Measurements from ENCODE around the gene KCNMA1.

DNA sequence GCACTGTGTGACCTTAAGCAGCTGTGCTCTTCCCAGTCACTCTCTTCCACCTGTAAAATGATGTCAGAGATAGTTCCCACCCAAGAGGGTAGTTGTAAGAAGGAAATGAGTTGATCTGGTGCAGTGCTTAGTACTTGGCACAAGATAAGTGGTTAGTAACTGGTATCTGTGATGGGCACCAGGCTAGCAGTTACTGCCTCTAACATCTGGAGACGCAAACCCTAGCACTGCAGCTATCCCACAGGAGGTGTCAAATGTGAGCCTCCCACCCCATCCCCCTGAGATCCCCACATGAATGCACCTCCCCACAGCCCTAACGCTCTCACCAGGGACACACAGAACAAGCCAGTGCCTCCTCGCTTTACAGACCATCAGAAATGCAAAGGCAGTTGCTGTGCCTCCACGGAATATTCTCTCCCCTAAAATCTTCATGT is 72.0 kb downstream of the KCNMA1 start:
- TF ChIP-seq FOXM1 (IDR thresholded peaks at IDR 0.05; ENCODE audit: low read depth) (no peak), TCF12 (IDR thresholded peaks at IDR 0.05) (no peak), RAD21 (IDR thresholded peaks at IDR 0.05; ENCODE audit: low read length) (no peak), POLR2AphosphoS5 (IDR thresholded peaks at IDR 0.05; ENCODE audit: low read depth, low read length) (no peak), EP300 (IDR thresholded peaks at IDR 0.05; ENCODE audit: borderline replicate concordance in 1 of 2, low read depth in 1 of 2, low read length in 1 of 2) (no peak), TAF1 (IDR thresholded peaks at IDR 0.05; ENCODE audit: borderline replicate concordance, low read depth, low read length) (no peak), EZH2phosphoT487 (IDR thresholded peaks at IDR 0.05; ENCODE audit: borderline replicate concordance, low read depth) (no peak), JUND (IDR thresholded peaks at IDR 0.05) (no peak)
- TF ChIP-seq, protein P1, sequence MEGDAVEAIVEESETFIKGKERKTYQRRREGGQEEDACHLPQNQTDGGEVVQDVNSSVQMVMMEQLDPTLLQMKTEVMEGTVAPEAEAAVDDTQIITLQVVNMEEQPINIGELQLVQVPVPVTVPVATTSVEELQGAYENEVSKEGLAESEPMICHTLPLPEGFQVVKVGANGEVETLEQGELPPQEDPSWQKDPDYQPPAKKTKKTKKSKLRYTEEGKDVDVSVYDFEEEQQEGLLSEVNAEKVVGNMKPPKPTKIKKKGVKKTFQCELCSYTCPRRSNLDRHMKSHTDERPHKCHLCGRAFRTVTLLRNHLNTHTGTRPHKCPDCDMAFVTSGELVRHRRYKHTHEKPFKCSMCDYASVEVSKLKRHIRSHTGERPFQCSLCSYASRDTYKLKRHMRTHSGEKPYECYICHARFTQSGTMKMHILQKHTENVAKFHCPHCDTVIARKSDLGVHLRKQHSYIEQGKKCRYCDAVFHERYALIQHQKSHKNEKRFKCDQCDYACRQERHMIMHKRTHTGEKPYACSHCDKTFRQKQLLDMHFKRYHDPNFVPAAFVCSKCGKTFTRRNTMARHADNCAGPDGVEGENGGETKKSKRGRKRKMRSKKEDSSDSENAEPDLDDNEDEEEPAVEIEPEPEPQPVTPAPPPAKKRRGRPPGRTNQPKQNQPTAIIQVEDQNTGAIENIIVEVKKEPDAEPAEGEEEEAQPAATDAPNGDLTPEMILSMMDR (IDR thresholded peaks at IDR 0.05): no peak
- TF ChIP-seq, protein P2, sequence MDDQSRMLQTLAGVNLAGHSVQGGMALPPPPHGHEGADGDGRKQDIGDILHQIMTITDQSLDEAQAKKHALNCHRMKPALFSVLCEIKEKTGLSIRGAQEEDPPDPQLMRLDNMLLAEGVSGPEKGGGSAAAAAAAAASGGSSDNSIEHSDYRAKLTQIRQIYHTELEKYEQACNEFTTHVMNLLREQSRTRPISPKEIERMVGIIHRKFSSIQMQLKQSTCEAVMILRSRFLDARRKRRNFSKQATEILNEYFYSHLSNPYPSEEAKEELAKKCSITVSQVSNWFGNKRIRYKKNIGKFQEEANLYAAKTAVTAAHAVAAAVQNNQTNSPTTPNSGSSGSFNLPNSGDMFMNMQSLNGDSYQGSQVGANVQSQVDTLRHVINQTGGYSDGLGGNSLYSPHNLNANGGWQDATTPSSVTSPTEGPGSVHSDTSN (IDR thresholded peaks at IDR 0.05): no peak
- TF ChIP-seq, protein P3, sequence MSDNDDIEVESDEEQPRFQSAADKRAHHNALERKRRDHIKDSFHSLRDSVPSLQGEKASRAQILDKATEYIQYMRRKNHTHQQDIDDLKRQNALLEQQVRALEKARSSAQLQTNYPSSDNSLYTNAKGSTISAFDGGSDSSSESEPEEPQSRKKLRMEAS (IDR thresholded peaks at IDR 0.05; ENCODE audit: low read depth): no peak

Measured in SK-N-SH (cell line).